Measurements from ENCODE around the gene TSSC4.

Gene TSSC4

GRCh38 chr11:2426826-2427521, 26.4 kb downstream of the TSSC4 start:
- Histone ChIP-seq H3K36me3 (ENCODE audit: control insufficient read depth, insufficient read depth, low read length) (no peaks in the 10 kb centered on the region), H3K4me3 (replicated peaks; ENCODE audit: low read depth, low read length) (no peak overlapping the region), H3K27me3 (replicated peaks; ENCODE audit: control insufficient read depth, insufficient read depth, low read length) (no peaks in the 10 kb centered on the region; the same call in 1 of the 2 replicates)
- DNase-seq (ENCODE audit: extremely low read depth, insufficient read length): no peak
- TF ChIP-seq, protein P1, sequence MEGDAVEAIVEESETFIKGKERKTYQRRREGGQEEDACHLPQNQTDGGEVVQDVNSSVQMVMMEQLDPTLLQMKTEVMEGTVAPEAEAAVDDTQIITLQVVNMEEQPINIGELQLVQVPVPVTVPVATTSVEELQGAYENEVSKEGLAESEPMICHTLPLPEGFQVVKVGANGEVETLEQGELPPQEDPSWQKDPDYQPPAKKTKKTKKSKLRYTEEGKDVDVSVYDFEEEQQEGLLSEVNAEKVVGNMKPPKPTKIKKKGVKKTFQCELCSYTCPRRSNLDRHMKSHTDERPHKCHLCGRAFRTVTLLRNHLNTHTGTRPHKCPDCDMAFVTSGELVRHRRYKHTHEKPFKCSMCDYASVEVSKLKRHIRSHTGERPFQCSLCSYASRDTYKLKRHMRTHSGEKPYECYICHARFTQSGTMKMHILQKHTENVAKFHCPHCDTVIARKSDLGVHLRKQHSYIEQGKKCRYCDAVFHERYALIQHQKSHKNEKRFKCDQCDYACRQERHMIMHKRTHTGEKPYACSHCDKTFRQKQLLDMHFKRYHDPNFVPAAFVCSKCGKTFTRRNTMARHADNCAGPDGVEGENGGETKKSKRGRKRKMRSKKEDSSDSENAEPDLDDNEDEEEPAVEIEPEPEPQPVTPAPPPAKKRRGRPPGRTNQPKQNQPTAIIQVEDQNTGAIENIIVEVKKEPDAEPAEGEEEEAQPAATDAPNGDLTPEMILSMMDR (IDR thresholded peaks at IDR 0.05; ENCODE audit: insufficient read depth, low read length, poor library complexity, severe bottlenecking): no peak

DNA sequence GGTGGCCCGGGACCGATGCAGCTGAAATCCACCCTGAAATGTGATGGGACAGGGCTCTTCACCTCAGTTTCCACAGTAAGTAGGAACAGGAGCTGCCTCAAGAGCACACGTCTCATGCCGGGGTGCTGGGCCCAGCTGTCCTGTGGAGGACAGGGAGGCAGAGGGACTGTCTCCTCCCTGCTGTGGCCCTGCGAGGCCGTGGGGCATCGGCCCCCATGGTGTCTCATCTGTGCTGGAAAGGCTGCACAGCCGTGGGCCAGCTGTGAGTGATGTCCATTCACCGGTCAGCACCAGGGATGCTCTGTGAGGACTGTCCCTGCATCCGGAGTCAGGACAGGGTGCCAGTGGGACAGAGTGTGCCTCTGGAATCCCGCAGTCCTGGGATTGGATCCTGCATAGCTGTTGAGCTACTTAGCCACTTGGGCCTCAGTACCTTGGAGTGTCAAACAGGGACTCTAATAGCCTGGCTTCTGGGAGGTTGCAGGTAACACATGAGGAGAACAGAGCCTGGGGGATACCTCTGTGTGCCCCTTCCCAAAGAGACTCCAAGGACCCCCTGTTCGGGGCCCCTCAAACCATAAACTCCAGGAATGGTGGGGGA, 27.3 kb downstream of the TSSC4 start:
- TF ChIP-seq, protein P1 (IDR thresholded peaks at IDR 0.05; ENCODE audit: insufficient read depth, low read length, poor library complexity, severe bottlenecking): no peak
- no peaks in the 10 kb centered on the region for H3K36me3 ChIP-seq (ENCODE audit: control insufficient read depth, insufficient read depth, low read length)
- H3K4me3 ChIP-seq (replicated peaks; ENCODE audit: low read depth, low read length): no peak overlapping the region
- DNase-seq (ENCODE audit: extremely low read depth, insufficient read length): no peak
- no peaks in the 10 kb centered on the region; the same call in 1 of the 2 replicates for H3K27me3 ChIP-seq (replicated peaks; ENCODE audit: control insufficient read depth, insufficient read depth, low read length)

DNA sequence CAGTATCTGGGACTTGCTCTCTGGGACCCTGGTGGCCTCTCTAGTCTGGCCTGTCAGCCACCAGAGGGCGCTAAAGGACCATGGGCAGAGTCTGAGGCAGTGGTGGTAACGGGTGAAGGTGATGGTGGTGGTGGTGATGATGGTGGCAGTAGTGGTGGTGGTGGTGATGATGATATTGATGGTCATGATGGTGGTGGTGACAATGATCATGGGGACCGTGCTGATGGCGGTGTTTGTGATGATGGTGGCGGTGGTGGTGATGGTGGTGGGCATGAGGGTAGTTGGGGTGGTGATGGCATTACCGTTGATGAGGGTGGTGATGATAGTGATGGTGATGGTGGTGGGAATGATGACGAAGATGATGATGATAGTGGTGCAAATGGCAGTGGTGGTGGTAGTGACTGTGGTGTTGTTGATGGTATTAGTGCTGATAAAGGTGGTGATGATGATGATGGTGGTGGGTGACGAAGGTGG, 27.8 kb downstream of the TSSC4 start:
- Histone ChIP-seq H3K36me3 (ENCODE audit: control insufficient read depth, insufficient read depth, low read length) (no peaks in the 10 kb centered on the region), H3K27me3 (replicated peaks; ENCODE audit: control insufficient read depth, insufficient read depth, low read length) (no peaks in the 10 kb centered on the region; the same call in 1 of the 2 replicates), H3K4me3 (replicated peaks; ENCODE audit: low read depth, low read length) (no peak overlapping the region)
- no peak for DNase-seq (ENCODE audit: extremely low read depth, insufficient read length)
- TF ChIP-seq, protein P1 (IDR thresholded peaks at IDR 0.05; ENCODE audit: insufficient read depth, low read length, poor library complexity, severe bottlenecking): peak; percentile 86

GRCh38 chr11:2431395-2431794, 30.8 kb downstream of the TSSC4 start:
- TF ChIP-seq, protein P1 (IDR thresholded peaks at IDR 0.05; ENCODE audit: insufficient read depth, low read length, poor library complexity, severe bottlenecking): no peak
- DNase-seq (ENCODE audit: extremely low read depth, insufficient read length): no peak

GRCh38 chr11:2432171-2432621, 31.6 kb downstream of the TSSC4 start:
- Histone ChIP-seq H3K36me3 (ENCODE audit: control insufficient read depth, insufficient read depth, low read length) (no peaks in the 10 kb centered on the region), H3K27me3 (replicated peaks; ENCODE audit: control insufficient read depth, insufficient read depth, low read length) (no peaks in the 10 kb centered on the region), H3K4me3 (replicated peaks; ENCODE audit: low read depth, low read length) (no peak overlapping the region)
- TF ChIP-seq, protein P1 (IDR thresholded peaks at IDR 0.05; ENCODE audit: insufficient read depth, low read length, poor library complexity, severe bottlenecking): no peak
- DNase-seq (ENCODE audit: extremely low read depth, insufficient read length): peak; percentile 0

More at GRCh38 chr11:2431395-2431794, 30.8 kb downstream of the TSSC4 start:
- H3K36me3 ChIP-seq (ENCODE audit: control insufficient read depth, insufficient read depth, low read length): no peaks in the 10 kb centered on the region
- no peaks in the 10 kb centered on the region for H3K27me3 ChIP-seq (replicated peaks; ENCODE audit: control insufficient read depth, insufficient read depth, low read length)
- H3K4me3 ChIP-seq (replicated peaks; ENCODE audit: low read depth, low read length): no peak overlapping the region

Data from GM06990 (cell line).